Fibroblast of the aortic adventitia (primary cell): ENCODE measurements around the gene SLC25A18. TPM values are rescaled to one million over a fixed set of nuclear protein-coding genes. Genes with fewer than 3 reads are reported as not detected.

Source experiments
- total RNA-seq: library from RNA; depleted of rRNA; stranded (reverse); fragments of >200 nt; gene quantifications from 2 replicates; pipeline ENCODE4 v1.2.3, GENCODE V29; 2012; ENCODE audit warnings: low replicate concordance

SLC25A18 gene
- total RNA-seq, 1 donor = not detected

Other genes with a start within 250 kb of the SLC25A18 start
- gene CECR2, start 194.0 kb upstream of the SLC25A18 start, total RNA-seq = 0.49 TPM in 1 of 2 replicates, not detected in the other
- gene ATP6V1E1, start 65.3 kb downstream of the SLC25A18 start, total RNA-seq = 72.3 and 115 TPM in 2 replicates
- 40.2 and 46.0 TPM in 2 replicates for gene BCL2L13, start 75.3 kb downstream of the SLC25A18 start, total RNA-seq
- gene BID, start 211.0 kb downstream of the SLC25A18 start, total RNA-seq = 5.7 TPM in 2 replicates